ENCODE results near the gene MYL2.
"Not testable (repeated sequence)": the region's sequence is repeated elsewhere in the genome, so short reads cannot be mapped to it uniquely, and the experiment has no call there.

MYL2 gene

GRCh38 chr12:110960795-110961194, 40.4 kb upstream of the MYL2 start:
- Histone ChIP-seq H3K36me3 (ENCODE audit: control insufficient read depth, low read length) (no peaks in the 10 kb centered on the region), H3K4me1 (ENCODE audit: control insufficient read depth, low read length) (no peaks in the 10 kb centered on the region), H3K4me2 (ENCODE audit: low read length) (no peak overlapping the region), H3K27me3 (ENCODE audit: control insufficient read depth, low read length) (peaks cover 3% of the 10 kb centered on the region; the same call in 1 of the 2 replicates), H3K79me2 (ENCODE audit: control insufficient read depth, low read length) (no peaks in the 10 kb centered on the region), H3K4me3 (ENCODE audit: low read length) (no peak overlapping the region), H4K20me1 (ENCODE audit: control insufficient read depth, insufficient read depth, low read depth, low read length) (no peaks in the 10 kb centered on the region), H3K9me2 (replicated peaks; ENCODE audit: control insufficient read depth, low read length) (no peaks in the 10 kb centered on the region), H3K9me3 (ENCODE audit: control insufficient read depth, insufficient read depth, low read length) (no peaks in the 10 kb centered on the region), H3K27ac (ENCODE audit: low read depth, low read length) (no peak overlapping the region), H3F3A (ENCODE audit: control insufficient read depth, insufficient read depth) (no peaks in the 10 kb centered on the region)
- TF ChIP-seq CTCF (IDR thresholded peaks at IDR 0.05; ENCODE audit: low read depth, low read length, poor library complexity, severe bottlenecking) = no peak

GRCh38 chr12:110957652-110958051, 37.3 kb upstream of the MYL2 start:
- peaks cover 4% of the 10 kb centered on the region for H3K27me3 ChIP-seq (ENCODE audit: control insufficient read depth, low read length)
- no peaks in the 10 kb centered on the region for H3K9me3 ChIP-seq (ENCODE audit: control insufficient read depth, insufficient read depth, low read length)
- H3K4me1 ChIP-seq (ENCODE audit: control insufficient read depth, low read length) = no peaks in the 10 kb centered on the region
- no peaks in the 10 kb centered on the region for H3F3A ChIP-seq (ENCODE audit: control insufficient read depth, insufficient read depth)
- TF ChIP-seq EZH2phosphoT487 (IDR thresholded peaks at IDR 0.05; ENCODE audit: borderline replicate concordance, low read length) (no peak), CTCF (IDR thresholded peaks at IDR 0.05; ENCODE audit: low read depth, low read length, poor library complexity, severe bottlenecking) (no peak)
- H3K36me3 ChIP-seq (ENCODE audit: control insufficient read depth, low read length) = no peaks in the 10 kb centered on the region
- no peaks in the 10 kb centered on the region for H4K20me1 ChIP-seq (ENCODE audit: control insufficient read depth, insufficient read depth, low read depth, low read length)
- no peaks in the 10 kb centered on the region for H3K9me2 ChIP-seq (replicated peaks; ENCODE audit: control insufficient read depth, low read length)
- no peak overlapping the region for H3K4me2 ChIP-seq (ENCODE audit: low read length)
- no peak overlapping the region for H3K4me3 ChIP-seq (ENCODE audit: low read length)
- H3K79me2 ChIP-seq (ENCODE audit: control insufficient read depth, low read length) = no peaks in the 10 kb centered on the region
- H3K27ac ChIP-seq (ENCODE audit: low read depth, low read length) = no peak overlapping the region

GRCh38 chr12:110957159-110957558, 36.8 kb upstream of the MYL2 start:
- no peaks in the 10 kb centered on the region for H3F3A ChIP-seq (ENCODE audit: control insufficient read depth, insufficient read depth)
- H3K36me3 ChIP-seq (ENCODE audit: control insufficient read depth, low read length) = no peaks in the 10 kb centered on the region
- H3K4me1 ChIP-seq (ENCODE audit: control insufficient read depth, low read length) = no peaks in the 10 kb centered on the region
- peaks cover 4% of the 10 kb centered on the region for H3K27me3 ChIP-seq (ENCODE audit: control insufficient read depth, low read length)
- H3K4me2 ChIP-seq (ENCODE audit: low read length) = no peak overlapping the region
- H3K9me3 ChIP-seq (ENCODE audit: control insufficient read depth, insufficient read depth, low read length) = no peaks in the 10 kb centered on the region
- H3K27ac ChIP-seq (ENCODE audit: low read depth, low read length) = no peak overlapping the region
- no peak overlapping the region for H3K4me3 ChIP-seq (ENCODE audit: low read length)
- TF ChIP-seq EZH2phosphoT487 (IDR thresholded peaks at IDR 0.05; ENCODE audit: borderline replicate concordance, low read length) (no peak), CTCF (IDR thresholded peaks at IDR 0.05; ENCODE audit: low read depth, low read length, poor library complexity, severe bottlenecking) (no peak)
- H3K79me2 ChIP-seq (ENCODE audit: control insufficient read depth, low read length) = no peaks in the 10 kb centered on the region
- no peaks in the 10 kb centered on the region for H4K20me1 ChIP-seq (ENCODE audit: control insufficient read depth, insufficient read depth, low read depth, low read length)
- no peaks in the 10 kb centered on the region for H3K9me2 ChIP-seq (replicated peaks; ENCODE audit: control insufficient read depth, low read length)

- not testable (repeated sequence) for H3K9me3 ChIP-seq (ENCODE audit: control insufficient read depth, insufficient read depth, low read length); H3K4me1 ChIP-seq (ENCODE audit: control insufficient read depth, low read length)
These were observed 30.5 kb upstream of the MYL2 start for GRCh38 chr12:110950867-110951266.

GRCh38 chr12:110950466-110950865, 30.1 kb upstream of the MYL2 start:
- not testable (repeated sequence) for H3K4me2 ChIP-seq (ENCODE audit: low read length); H3K9me3 ChIP-seq (ENCODE audit: control insufficient read depth, insufficient read depth, low read length); H3K27me3 ChIP-seq (ENCODE audit: control insufficient read depth, low read length); H3K27ac ChIP-seq (ENCODE audit: low read depth, low read length); H3K4me3 ChIP-seq (ENCODE audit: low read length); H3K79me2 ChIP-seq (ENCODE audit: control insufficient read depth, low read length); H3K36me3 ChIP-seq (ENCODE audit: control insufficient read depth, low read length); H3F3A ChIP-seq (ENCODE audit: control insufficient read depth, insufficient read depth); H3K9me2 ChIP-seq (replicated peaks; ENCODE audit: control insufficient read depth, low read length); H3K4me1 ChIP-seq (ENCODE audit: control insufficient read depth, low read length); H4K20me1 ChIP-seq (ENCODE audit: control insufficient read depth, insufficient read depth, low read depth, low read length)

More at GRCh38 chr12:110950867-110951266, 30.5 kb upstream of the MYL2 start:
- not testable (repeated sequence) for H3K9me2 ChIP-seq (replicated peaks; ENCODE audit: control insufficient read depth, low read length); H3K27me3 ChIP-seq (ENCODE audit: control insufficient read depth, low read length); H3K4me3 ChIP-seq (ENCODE audit: low read length); H3K79me2 ChIP-seq (ENCODE audit: control insufficient read depth, low read length); H3F3A ChIP-seq (ENCODE audit: control insufficient read depth, insufficient read depth); H3K4me2 ChIP-seq (ENCODE audit: low read length); H4K20me1 ChIP-seq (ENCODE audit: control insufficient read depth, insufficient read depth, low read depth, low read length); H3K36me3 ChIP-seq (ENCODE audit: control insufficient read depth, low read length); H3K27ac ChIP-seq (ENCODE audit: low read depth, low read length)
